NCI-H748 (cell line): Measurements from ENCODE around the gene NENF.
"Not testable (repeated sequence)": the region's sequence is repeated elsewhere in the genome, so short reads cannot be mapped to it uniquely, and the experiment has no call there.

Source experiments
- DNase-seq: peaks from one replicate; lab custom pipeline; 2025; ENCODE audit not compliant: unreplicated experiment; lab: John Stamatoyannopoulos, UW

NENF gene

DNA sequence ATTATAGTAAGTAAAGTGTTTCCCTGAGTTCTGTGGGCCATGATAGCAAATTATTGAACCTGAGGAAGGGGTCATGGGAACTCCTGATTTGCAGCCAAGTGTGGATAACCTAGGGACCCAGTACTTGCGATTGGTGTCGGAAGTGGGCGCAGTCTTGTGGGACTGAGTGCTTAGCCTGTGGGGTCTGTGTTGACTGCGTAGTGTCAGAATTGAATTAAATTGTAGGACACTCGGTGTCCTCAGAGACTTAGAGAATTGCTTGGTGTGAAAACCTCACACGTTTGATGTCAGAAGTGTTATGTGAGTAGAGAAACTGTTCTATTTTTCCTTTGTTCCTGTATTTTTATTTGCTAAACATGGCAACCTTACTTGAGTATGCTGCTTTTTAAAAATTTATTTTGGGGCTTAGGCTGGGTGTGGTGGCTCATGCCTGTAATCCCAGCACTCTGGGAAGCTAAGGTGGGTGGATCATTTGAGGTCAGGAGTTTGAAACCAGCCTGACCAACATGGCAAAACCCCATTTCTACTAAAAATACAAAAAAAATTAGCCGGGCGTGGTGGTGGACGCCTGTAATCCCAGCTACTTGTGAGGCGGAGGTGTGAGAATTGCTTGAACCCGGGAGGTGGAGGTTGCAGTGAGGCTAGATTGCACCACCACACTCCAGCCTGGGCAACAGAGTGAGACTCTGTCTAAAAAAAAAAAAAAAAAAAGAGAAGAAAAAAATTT lies 48.2 kb downstream of the NENF start:
- DNase-seq: not testable (repeated sequence)

DNA sequence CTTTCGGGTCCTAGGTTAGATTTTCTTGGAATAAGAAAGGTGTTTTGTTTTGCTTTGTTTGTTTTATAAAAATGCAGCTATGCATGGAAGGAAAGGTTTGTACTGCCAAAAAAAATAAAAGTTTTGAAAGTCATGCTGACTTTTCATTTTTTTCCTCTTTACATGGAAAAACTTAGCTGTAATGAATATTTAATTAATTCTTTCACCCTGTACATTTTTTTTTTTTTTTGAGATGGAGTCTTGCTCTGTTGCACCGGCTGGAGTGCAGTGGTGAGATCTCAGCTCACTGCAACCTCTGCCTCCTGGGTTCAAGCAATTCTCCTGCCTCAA lies 48.7 kb downstream of the NENF start:
- DNase-seq: no peak

DNA sequence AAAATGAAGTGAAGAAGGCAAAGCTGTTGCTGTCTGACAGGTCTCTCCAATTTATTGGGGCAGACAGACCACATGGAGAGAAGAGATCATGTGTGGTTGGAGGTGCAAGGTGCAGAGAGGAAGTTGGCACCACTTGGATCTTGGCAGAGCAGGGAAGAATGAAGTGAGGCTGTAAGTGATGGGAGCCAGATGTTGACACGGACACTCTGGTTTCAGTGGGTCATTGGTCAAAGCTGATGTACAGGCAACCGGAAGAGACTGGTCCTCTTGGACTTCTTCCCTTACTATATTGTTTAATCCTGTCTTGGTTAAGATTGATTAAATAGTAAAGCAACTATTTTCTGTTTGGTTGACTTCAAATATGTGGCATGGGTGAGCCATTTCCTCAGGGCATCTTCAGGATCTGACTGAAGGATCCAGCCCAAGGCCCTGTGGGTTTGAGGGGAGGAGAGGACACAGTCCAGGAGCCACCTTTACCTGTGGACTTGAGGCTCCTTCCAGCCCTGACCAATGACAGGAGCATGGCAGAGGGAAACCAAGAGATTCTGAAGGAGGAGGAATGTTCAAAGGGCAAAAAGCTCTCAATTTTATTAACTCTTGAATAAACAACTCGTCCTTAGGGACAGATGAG lies 49.4 kb downstream of the NENF start:
- no peak for DNase-seq

DNA sequence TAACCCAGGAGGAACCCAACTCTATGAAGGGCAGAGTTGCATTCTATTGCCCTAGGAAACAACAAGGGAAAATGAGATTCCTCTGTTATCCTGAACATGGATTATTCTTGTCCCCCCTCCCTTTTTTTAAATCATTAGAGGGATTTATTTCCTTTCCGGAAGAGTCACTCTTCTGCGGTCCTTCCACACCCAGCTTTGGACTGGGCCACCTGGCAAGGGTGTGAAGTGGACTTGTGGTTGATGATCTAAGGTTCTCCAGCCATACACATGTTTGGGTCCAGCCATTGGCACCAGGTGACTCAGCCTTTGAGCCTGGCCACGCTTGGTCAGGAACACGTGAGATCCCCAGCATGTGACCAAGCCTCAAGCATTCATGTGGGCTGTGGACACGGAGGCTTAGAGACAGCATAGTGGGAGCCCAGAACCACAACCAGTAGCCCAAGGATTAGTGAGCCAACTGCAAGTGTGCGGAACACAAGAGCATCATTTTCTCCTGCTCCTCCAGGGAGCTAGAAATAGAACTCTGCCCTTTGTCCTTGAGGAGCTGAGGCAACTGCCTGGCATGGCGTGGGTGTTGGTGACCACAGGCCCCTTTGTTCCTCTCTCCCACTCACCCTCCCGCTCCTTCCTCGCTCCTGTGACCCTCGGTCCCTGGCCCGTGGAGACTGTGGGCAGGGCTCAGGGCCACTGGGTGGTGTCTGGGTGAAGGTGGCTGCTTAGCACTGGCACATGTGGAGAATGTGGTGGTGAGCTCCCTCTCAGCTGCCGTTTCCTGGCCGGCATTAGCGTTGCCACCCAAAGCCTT lies 50.1 kb downstream of the NENF start:
- DNase-seq: no peak

DNA sequence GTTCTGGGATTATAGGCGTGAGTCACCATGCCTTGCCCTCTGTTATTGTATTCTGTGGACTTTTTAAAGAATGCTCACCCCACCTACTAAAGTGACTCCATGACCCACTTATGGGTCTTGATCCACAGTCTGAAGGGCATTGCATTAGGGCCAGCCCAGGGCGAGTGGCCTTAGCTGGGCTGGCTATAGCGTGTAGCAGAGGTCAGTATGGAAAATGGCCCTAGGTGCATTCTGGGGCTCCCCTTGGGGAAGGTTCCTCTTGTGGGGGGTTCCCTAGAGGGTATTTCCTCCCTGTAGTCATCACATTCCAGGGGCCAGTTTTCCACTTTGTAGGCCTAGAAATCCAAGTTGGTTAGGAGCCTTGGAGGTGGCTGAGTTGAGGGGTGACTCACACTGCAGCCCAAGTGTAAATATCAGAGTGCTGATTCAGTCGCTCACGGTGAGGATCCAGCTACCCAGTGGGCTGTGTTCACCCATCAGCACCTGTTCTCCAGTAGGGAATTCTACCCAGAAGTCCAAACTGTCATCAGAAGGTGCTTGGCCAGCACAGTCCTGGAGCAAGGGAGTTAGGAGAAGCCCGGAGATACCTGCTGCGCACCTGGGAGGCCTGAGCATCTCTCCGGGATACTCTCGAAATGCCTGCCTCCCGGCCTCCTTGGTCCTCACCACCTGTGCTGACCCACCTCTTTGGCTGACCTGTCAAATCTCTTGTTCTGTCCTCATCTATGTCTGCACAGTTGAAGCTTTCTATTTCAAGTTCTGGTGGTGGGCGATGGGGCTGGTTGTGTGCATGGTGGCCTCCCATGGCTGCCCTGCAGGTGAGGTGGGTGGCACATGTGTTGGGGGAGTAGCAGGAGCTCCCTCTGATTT lies 52.2 kb downstream of the NENF start:
- DNase-seq: no peak

DNA sequence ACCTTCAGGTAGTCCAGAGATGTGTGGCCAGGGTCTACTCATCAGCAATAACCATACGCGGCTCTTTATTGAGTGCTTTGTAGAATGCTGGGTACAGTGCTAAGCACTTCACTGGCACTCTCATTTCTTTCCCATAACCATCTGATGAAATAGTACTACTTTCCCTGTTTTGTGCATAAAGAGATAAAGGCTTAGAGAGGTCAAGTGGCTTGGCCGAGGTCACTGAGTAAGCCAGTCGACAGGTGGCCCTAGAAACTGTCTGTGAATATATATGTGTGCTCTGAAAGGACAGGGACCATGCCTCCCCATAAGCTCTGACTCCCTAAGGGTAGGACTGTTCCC lies 52.8 kb downstream of the NENF start:
- no peak for DNase-seq

DNA sequence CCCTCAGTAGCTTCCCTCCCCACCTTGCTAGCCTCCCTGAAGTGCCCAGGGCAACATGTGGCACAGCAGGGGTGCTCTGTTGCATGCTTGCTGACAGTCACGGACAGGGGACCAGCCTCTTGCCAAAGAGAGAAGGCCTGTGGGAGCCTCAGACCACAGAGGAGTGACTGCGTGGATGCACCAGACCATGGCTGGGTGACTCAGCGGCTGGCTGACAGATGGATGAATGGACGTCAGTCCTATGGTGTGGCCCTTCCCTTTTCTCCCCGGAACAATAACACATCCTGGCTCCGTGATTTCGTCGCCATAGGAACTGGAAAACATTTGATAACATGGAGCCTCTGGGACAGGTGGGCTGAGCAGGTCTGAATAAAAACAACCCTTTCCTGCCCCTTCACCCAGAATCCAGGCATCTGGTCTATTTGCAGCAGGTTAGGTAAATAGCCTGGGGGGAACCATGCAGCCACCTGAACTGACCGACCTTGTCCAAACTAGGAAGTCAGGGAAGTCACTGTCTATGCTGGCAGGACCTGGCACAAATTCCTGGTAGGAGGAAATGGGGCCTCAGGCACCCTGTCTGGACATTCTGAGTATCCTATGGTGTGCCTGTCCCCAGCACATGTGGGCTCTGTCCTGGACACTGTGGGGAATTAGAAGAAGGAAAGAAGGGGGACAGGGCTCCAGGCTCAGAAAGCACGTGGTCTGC lies 53.3 kb downstream of the NENF start:
- peak; percentile 97 for DNase-seq

DNA sequence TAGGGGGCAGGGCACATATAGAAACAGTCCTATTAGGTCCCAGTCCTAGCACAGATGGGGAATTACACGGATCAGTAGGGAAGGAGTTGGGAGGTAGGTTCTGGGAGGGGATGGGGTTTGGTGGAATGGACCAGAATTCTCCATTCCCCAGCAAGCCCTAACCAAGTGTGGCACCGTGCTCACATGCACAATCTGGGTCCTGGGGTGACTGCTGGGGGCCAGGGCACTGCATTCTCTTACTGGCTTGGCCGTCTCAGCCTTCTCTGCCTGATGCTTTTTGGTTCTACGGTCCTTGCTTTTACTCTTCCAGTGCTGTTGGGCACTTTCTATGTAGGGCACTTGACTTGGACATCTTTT lies 53.9 kb downstream of the NENF start:
- DNase-seq: no peak

DNA sequence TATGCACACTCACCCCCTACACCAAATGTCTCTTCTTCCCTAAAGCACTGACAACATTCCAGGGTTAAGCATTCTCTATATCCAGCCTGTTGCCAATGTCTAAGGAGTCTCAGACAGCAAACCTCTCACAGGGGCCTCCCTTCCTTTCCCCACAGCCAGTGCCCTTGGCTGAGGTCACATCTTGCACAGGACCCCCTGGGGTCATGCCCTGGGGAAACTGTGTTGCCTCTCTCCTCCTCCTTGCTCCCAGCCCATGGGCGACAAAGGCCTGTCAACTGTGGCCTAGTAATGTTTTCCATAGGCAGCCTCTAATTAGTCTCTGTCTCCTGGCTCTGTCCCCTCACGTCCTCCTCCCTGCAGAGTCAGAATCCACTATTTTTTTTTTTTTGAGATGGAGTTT lies 54.6 kb downstream of the NENF start:
- peak; percentile 5 for DNase-seq

DNA sequence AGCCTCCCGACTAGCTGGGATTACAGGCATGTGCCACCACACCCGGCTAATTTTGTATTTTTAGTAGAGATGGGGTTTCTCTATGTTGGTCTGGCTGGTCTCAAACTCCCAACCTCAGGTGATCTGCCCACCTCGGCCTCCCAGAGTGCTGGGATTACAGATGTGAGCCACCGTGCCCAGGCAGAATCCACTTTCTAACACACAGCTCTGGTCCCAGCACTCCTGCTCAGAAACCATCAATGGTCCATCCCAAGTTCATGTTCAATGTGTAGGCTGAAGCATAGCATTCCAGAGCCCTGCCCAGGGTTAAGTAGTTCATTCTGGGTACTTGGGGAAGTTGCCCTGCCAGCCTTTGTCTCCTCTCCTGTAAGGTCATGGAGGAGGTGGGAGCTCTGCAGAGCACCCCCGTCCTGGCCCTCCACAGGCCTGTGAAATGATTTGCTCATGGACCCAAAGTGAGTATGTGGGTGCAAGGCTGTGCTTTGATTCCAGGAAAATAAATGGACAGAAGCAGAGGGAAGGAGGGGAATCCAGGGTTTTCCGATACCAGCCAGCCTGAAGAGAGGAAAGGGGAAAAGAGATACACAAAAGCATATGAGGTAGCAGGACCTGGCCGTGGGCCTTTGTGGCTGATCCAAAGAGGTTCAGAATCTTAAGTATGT lies 55.2 kb downstream of the NENF start:
- DNase-seq: no peak

DNA sequence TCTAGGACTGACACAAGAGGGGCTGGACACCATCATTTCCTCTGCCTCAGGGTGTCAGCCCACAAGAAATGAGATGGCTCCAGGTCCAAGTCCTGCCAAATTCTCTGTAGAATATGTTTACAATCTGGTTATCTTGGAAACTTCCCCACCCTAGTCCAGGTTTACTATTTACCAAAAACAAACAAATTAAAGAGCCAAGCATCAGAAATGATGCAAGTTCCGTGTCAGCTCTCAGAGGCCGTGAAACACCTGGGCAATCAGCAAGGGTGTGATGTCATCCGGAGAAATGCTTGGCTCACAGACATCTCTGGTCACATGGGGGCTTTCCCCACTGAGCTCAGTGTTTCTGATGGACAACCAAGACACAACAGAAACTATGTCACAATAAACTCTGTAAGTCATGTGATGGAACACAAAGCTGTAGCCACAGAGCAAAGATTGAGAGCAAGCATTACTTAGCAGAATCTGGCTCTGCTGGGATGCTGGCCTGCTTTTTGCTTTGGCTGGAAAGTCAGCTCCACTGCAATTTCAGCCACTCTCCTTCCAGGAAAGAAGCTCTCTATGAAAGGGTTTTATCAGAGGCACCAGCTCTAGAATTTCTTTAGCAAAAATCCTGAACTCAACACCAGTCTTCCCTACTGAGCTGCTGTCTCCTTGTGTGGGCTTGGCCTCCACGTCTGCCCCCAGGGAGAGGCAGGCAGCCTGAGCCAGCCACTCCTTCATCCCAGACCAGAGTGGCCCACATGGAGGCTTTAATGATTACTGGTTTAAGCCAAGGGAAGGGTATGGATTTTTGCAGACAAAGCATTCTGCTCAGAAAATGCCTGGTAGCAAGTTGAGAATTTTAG lies 55.9 kb downstream of the NENF start:
- DNase-seq: peak; percentile 54

DNA sequence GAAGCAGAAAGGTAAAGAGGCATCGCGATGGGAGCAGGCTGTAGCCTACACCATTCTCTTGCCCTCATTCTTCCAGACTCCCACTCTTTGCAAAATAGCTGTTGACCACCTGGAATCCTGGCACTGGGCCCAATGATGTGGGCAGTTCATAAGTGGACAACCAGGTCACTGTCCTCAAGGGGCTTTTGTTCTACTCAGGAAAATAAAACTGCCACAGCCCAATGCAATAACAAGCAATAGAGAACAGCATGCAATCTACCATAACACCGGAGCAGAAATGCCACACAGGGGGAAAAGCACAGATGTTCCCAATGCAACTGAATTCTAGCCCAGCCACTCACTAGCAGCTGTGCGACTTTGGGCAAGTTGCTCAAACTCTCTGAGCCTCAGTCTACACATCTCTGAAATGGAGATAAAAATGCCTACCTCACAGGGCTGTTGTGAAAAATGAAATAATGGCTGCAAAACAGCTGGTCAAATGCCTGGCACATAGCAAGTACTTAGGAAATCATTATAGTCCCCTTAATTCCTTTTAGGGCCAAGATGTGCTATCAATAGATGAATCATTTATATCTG lies 56.7 kb downstream of the NENF start:
- no peak for DNase-seq

DNA sequence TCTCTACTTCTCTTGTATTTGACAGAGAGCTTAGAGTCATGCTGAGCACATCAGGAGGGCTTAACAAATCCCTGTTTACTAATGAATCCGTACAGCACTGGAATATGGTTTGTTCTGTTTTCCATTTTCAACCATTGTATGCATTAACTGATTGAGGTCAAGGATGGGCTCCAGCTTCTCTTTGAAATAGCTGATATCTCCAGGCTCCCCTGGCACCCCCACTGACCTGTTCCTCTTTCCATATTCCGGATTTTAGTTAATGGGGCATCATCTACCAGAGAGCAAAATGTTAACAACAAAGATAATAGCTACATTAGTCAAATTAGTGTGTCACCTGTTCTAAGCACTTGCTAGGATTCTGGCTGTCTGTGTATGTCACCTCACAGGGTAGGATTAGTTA lies 57.6 kb downstream of the NENF start:
- peak; percentile 87 for DNase-seq

DNA sequence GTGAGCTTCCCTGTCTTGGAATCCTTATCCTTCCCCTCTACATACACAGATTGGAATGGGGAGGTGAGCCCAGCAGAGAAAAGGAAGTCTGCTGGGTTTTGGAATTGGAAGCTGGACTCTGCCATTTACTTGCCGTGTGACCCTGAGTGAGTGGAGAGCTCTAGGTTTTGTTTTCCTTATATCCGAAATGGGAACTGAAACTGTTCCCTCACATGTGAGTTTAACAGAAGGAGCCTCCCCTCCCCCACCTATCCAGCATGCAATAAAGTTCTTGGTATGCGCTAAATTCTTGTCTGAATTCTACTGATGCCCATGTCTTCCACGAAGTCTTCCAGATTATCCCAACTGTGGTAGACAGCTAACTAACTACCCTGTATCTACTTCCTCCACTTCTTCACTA lies 58.7 kb downstream of the NENF start:
- no peak for DNase-seq
